Urinary bladder (tissue), 4 donors: Measurements from ENCODE around the gene DPM2. TPM values are rescaled to one million over a fixed set of nuclear protein-coding genes. Genes with fewer than 3 reads are reported as not detected.

Source experiments
- DNase-seq: peaks from one replicate; pipeline ENCODE4 v3.0.0-alpha.2; 2015; ENCODE audit errors: extremely low spot score
- H3K27ac ChIP-seq: one replicate; pipeline ENCODE4 v1.5.1; 2013; ENCODE audit warnings: low read depth, mild to moderate bottlenecking, moderate library complexity
- H3K36me3 ChIP-seq: one replicate; pipeline ENCODE4 v1.6.1; 2013; ENCODE audit warnings: mild to moderate bottlenecking, moderate library complexity; ENCODE audit not compliant: insufficient read depth
- H3K4me1 ChIP-seq: one replicate; pipeline ENCODE4 v1.6.1; 2013; ENCODE audit warnings: mild to moderate bottlenecking, moderate library complexity; ENCODE audit not compliant: insufficient read depth
- H3K4me3 ChIP-seq: one replicate; pipeline ENCODE4 v1.5.1; 2013; ENCODE audit warnings: low read depth, low read length
- WGBS: extraction: QIAGEN DNeasy Blood & Tissue Kit; methylation state at CpG from one replicate; pipeline ENCODE4 v1.1.7; 2013; 5-methylcytosine and 5-hydroxymethylcytosine counted together
- polyA plus RNA-seq: library from polyadenylated mRNA; stranded (reverse); fragments of 200-250 nt; gene quantifications from one replicate; pipeline ENCODE4 v1.2.3, GENCODE V29; 2013
- total RNA-seq: library from RNA; depleted of rRNA; stranded (reverse); fragments of >200 nt; gene quantifications from one replicate; pipeline ENCODE4 v1.2.3, GENCODE V29; 2014
- donor health status: healthy with polysubstance abuse.
- donor health status: healthy.

The DPM2 gene
- total and polyA plus RNA-seq, 2 donors, result 7.5 to 32.1 TPM

- Histone ChIP-seq H3K4me1 (peaks cover 7% of the 10 kb centered on the region), H3K36me3 (no peaks in the 10 kb centered on the region), H3K4me3 (no peak overlapping the region), H3K27ac (peak overlapping the region; percentile 35)
- DNase-seq, result no peak
- WGBS, result 54% methylated on average over 12 of the region's 12 CpGs
Measured at GRCh38 chr9:127955294-127956015, 17.8 kb upstream of the DPM2 start.

- Histone ChIP-seq H3K4me1 (peaks cover 7% of the 10 kb centered on the region), H3K36me3 (no peaks in the 10 kb centered on the region), H3K27ac (peak overlapping the region; percentile 50), H3K4me3 (no peak overlapping the region)
- no peak for DNase-seq
- WGBS, result 32% methylated on average over 13 of the region's 13 CpGs
Measured at GRCh38 chr9:127954831-127955293, 17.2 kb upstream of the DPM2 start.

- Histone ChIP-seq H3K27ac (no peak overlapping the region), H3K4me3 (no peak overlapping the region), H3K4me1 (peaks cover 7% of the 10 kb centered on the region), H3K36me3 (no peaks in the 10 kb centered on the region)
- 84% methylated on average over 17 of the region's 17 CpGs for WGBS
- DNase-seq, result no peak
Measured at GRCh38 chr9:127953768-127954505, 16.3 kb upstream of the DPM2 start.

- DNase-seq, result no peak
- Histone ChIP-seq H3K4me1 (peaks cover 7% of the 10 kb centered on the region), H3K4me3 (no peak overlapping the region), H3K27ac (no peak overlapping the region), H3K36me3 (no peaks in the 10 kb centered on the region)
- WGBS, result 85% methylated on average over 1 of the region's 1 CpG
Measured at GRCh38 chr9:127953154-127953553, 15.5 kb upstream of the DPM2 start.

GRCh38 chr9:127950513-127951289 is 13.0 kb upstream of the DPM2 start:
- Histone ChIP-seq H3K4me1 (peaks cover 6% of the 10 kb centered on the region), H3K27ac (no peak overlapping the region)
- WGBS, result 62% methylated on average over 21 of the region's 21 CpGs

GRCh38 chr9:127949827-127950512 is 12.3 kb upstream of the DPM2 start:
- 73% methylated on average over 17 of the region's 17 CpGs for WGBS
- Histone ChIP-seq H3K27ac (no peak overlapping the region), H3K36me3 (peaks cover 2% of the 10 kb centered on the region), H3K4me3 (no peak overlapping the region), H3K4me1 (no peaks in the 10 kb centered on the region)
- DNase-seq, result no peak

More at GRCh38 chr9:127950513-127951289, 13.0 kb upstream of the DPM2 start:
- no peak for DNase-seq
- Histone ChIP-seq H3K36me3 (peaks cover 2% of the 10 kb centered on the region), H3K4me3 (no peak overlapping the region)

GRCh38 chr9:127947841-127948710 is 10.4 kb upstream of the DPM2 start:
- Histone ChIP-seq H3K36me3 (peaks cover 2% of the 10 kb centered on the region), H3K27ac (no peak overlapping the region), H3K4me3 (no peak overlapping the region), H3K4me1 (no peaks in the 10 kb centered on the region)
- DNase-seq, result no peak
- 85% methylated on average over 17 of the region's 17 CpGs for WGBS

GRCh38 chr9:127946728-127947127 is 9.1 kb upstream of the DPM2 start:
- Histone ChIP-seq H3K27ac (no peak overlapping the region), H3K36me3 (peaks cover 2% of the 10 kb centered on the region), H3K4me1 (no peaks in the 10 kb centered on the region), H3K4me3 (no peak overlapping the region)
- 55% methylated on average over 3 of the region's 3 CpGs for WGBS
- DNase-seq, result no peak

- 68% methylated on average over 9 of the region's 9 CpGs for WGBS
- Histone ChIP-seq H3K36me3 (peaks cover 2% of the 10 kb centered on the region), H3K4me3 (no peak overlapping the region), H3K27ac (no peak overlapping the region), H3K4me1 (no peaks in the 10 kb centered on the region)
- DNase-seq, result no peak
Measured at GRCh38 chr9:127945942-127946341, 8.3 kb upstream of the DPM2 start.

GRCh38 chr9:127945338-127945737 is 7.7 kb upstream of the DPM2 start:
- H3K4me3 ChIP-seq, result no peak overlapping the region
- DNase-seq, result no peak
- no peak overlapping the region for H3K27ac ChIP-seq
- peaks cover 2% of the 10 kb centered on the region for H3K36me3 ChIP-seq
- H3K4me1 ChIP-seq, result no peaks in the 10 kb centered on the region
- 91% methylated on average over 24 of the region's 24 CpGs for WGBS

- Histone ChIP-seq H3K4me1 (no peaks in the 10 kb centered on the region), H3K36me3 (peaks cover 2% of the 10 kb centered on the region), H3K4me3 (no peak overlapping the region), H3K27ac (no peak overlapping the region)
- 91% methylated on average over 38 of the region's 38 CpGs for WGBS
- no peak for DNase-seq
Measured at GRCh38 chr9:127944586-127945218, 7.0 kb upstream of the DPM2 start.

GRCh38 chr9:127943731-127944144 is 6.1 kb upstream of the DPM2 start:
- 32% methylated on average over 13 of the region's 13 CpGs for WGBS
- no peak for DNase-seq
- Histone ChIP-seq H3K27ac (no peak overlapping the region), H3K36me3 (peaks cover 2% of the 10 kb centered on the region), H3K4me1 (no peaks in the 10 kb centered on the region), H3K4me3 (no peak overlapping the region)
